B cell (primary cell): ENCODE data around the gene SDK2. TPM values are rescaled to one million over a fixed set of nuclear protein-coding genes. Genes with fewer than 3 reads are reported as not detected.

Source experiments
- ATAC-seq: fragments of 200-7000 bp; cut with Tn5 transposase; one replicate; pipeline ENCODE4 v1.10.0; 2021; ENCODE audit warnings: low read depth, mild to moderate bottlenecking, moderate number of reproducible peaks, moderate library complexity
- CTCF ChIA-PET: fragments of 350-600 bp; sonication (Branson Sonifier 250); formaldehyde crosslinking; loops from one replicate; lab custom pipeline; 2021; ENCODE audit warnings: antibody characterized with exemption, inconsistent platforms; lab: Charles Lee
- POLR2A ChIA-PET: fragments of 350-600 bp; sonication (Branson Sonifier 250); formaldehyde crosslinking; loops from one replicate; lab custom pipeline; 2021; ENCODE audit warnings: antibody characterized with exemption; lab: Charles Lee
- DNase-seq: peaks from one replicate; pipeline ENCODE4 v3.0.0; 2013
- H2AFZ ChIP-seq: 2 replicates; pipeline ENCODE4 v1.6.1; 2012; ENCODE audit warnings: mild to moderate bottlenecking, low read depth, low read length; ENCODE audit not compliant: insufficient read depth, poor library complexity, severe bottlenecking
- H3K27ac ChIP-seq, 2 donors: 1 replicate in 1 of 2; 2 replicates in 1 of 2; pipeline ENCODE4 v1.5.1; 2012 to 2013; ENCODE audit warnings: low read length in 2 of 2, mild to moderate bottlenecking in 2 of 2, moderate library complexity in 1 of 2
- H3K27me3 ChIP-seq, 4 experiments: fragments of 200-600 bp in 1 of 4; sonication (generic) in 1 of 4; replicated peaks in 1 of 4; 1 replicate in 2 of 4; 2 replicates in 2 of 4; pipeline versions ENCODE4 v1.6.1 to v1.7.0; 2013 to 2016; ENCODE audit warnings: low read length in 3 of 4, mild to moderate bottlenecking in 2 of 4, mixed read lengths in 1 of 4, moderate library complexity in 1 of 4; ENCODE audit not compliant: insufficient read depth in 4 of 4, control insufficient read depth in 3 of 4; ENCODE audit errors: control extremely low read depth in 1 of 4
- H3K36me3 ChIP-seq, 2 experiments: replicated peaks in 1 of 2; 1 replicate in 1 of 2; 2 replicates in 1 of 2; pipeline versions ENCODE4 v1.6.1 to v1.7.1; 2013; ENCODE audit warnings: low read length in 1 of 2; ENCODE audit not compliant: insufficient read depth in 2 of 2, control insufficient read depth in 1 of 2; ENCODE audit errors: control extremely low read depth in 1 of 2, extremely low read depth in 1 of 2
- H3K4me1 ChIP-seq, 2 donors: fragments of 200-600 bp in 1 of 2; sonication (generic) in 1 of 2; 1 replicate in 1 of 2; 2 replicates in 1 of 2; pipeline versions ENCODE4 v1.5.1 to v1.6.1; 2013 to 2017; ENCODE audit warnings: low read length in 2 of 2; ENCODE audit not compliant: control insufficient read depth in 2 of 2, insufficient read depth in 2 of 2
- H3K4me2 ChIP-seq: replicated peaks from 2 replicates; pipeline ENCODE3; 2012; ENCODE audit warnings: mild to moderate bottlenecking, low read depth, low read length; ENCODE audit not compliant: poor library complexity, severe bottlenecking
- H3K4me3 ChIP-seq, 5 experiments: fragments of 200-600 bp in 1 of 5; sonication (generic) in 1 of 5; 1 replicate in 3 of 5; 2 replicates in 2 of 5; pipeline versions ENCODE4 v1.5.1 to v1.7.0; 2011 to 2016; ENCODE audit warnings: low read length in 4 of 5, mild to moderate bottlenecking in 4 of 5, low read depth in 2 of 5, control low read depth in 1 of 5, moderate library complexity in 1 of 5; ENCODE audit not compliant: insufficient read depth in 1 of 5; ENCODE audit errors: control extremely low read depth in 1 of 5, extremely low read depth in 1 of 5
- H3K79me2 ChIP-seq: fragments of 200-600 bp; sonication (generic); one replicate; pipeline ENCODE4 v1.6.0; 2016; ENCODE audit warnings: low read length; ENCODE audit not compliant: control insufficient read depth, insufficient read depth
- H3K9ac ChIP-seq: fragments of 200-600 bp; sonication (generic); 2 replicates; pipeline ENCODE4 v1.6.1; 2017; ENCODE audit warnings: mild to moderate bottlenecking, low read length, moderate library complexity
- H3K9me3 ChIP-seq, 3 donors: one replicate each; pipeline versions ENCODE4 v1.6.1 to v1.7.1; 2013; ENCODE audit warnings: low read length in 2 of 3; ENCODE audit not compliant: control insufficient read depth in 2 of 3, insufficient read depth in 1 of 3; ENCODE audit errors: control extremely low read depth in 1 of 3
- H4K20me1 ChIP-seq: 2 replicates; pipeline ENCODE4 v1.6.0; 2012; ENCODE audit warnings: mild to moderate bottlenecking, low read length; ENCODE audit not compliant: insufficient read depth, control insufficient read depth, poor library complexity, severe bottlenecking
- H3K27ac Mint-ChIP-seq: one replicate; pipeline ENCODE4 v1.8.0; 2021; ENCODE audit warnings: mixed read lengths
- H3K27me3 Mint-ChIP-seq: one replicate; pipeline ENCODE4 v1.8.0; 2021; ENCODE audit warnings: mixed read lengths
- H3K4me1 Mint-ChIP-seq: one replicate; pipeline ENCODE4 v1.8.0; 2021; ENCODE audit warnings: mixed read lengths
- H3K4me3 Mint-ChIP-seq: one replicate; pipeline ENCODE4 v1.8.0; 2021; ENCODE audit warnings: mixed read lengths
- H3K9me3 Mint-ChIP-seq: one replicate; pipeline ENCODE4 v1.8.0; 2022; ENCODE audit warnings: mixed read lengths; ENCODE audit not compliant: insufficient read depth
- CTCF ChIP-seq: fragments of 200-600 bp; IDR thresholded peaks from one replicate; pipeline ENCODE4 v1.8.0; 2022; ENCODE audit warnings: antibody characterized with exemption, mild to moderate bottlenecking
- EZH2 ChIP-seq: IDR thresholded peaks from 2 replicates; pipeline ENCODE4 v1.6.1; 2012; ENCODE audit warnings: borderline replicate concordance, low read depth, mild to moderate bottlenecking, moderate library complexity, low read length; ENCODE audit not compliant: insufficient read depth, poor library complexity, severe bottlenecking
- WGBS: methylation state at CpG from one replicate; pipeline ENCODE4 v1.1.5; 2013; ENCODE audit warnings: missing lambda C conversion rate; ENCODE audit not compliant: insufficient coverage; 5-methylcytosine and 5-hydroxymethylcytosine counted together
- intact Hi-C: fragments of 100-400 bp; cut with micrococcal nuclease; formaldehyde crosslinking; loops from one replicate; pipeline ENCODE4 v1.10.0; 2022
- polyA plus RNA-seq: library from polyadenylated mRNA; depleted of rRNA; stranded (reverse); fragments of >200 nt; gene quantifications from 2 replicates; pipeline ENCODE4 v1.2.3, GENCODE V29; 2012
- total RNA-seq, 2 donors: library from RNA; stranded (reverse); fragments of 120-200 nt in 1 of 2; gene quantifications; 1 replicate in 1 of 2; 2 replicates in 1 of 2; pipeline versions ENCODE4 v1.2.3 to v1.2.4, GENCODE V29; 2013 to 2022

Gene SDK2
- total and polyA plus RNA-seq, 2 donors (not counting 1 experiment from before 2014, with no cell fraction given), result 3.2 to 13.0 TPM

- 95% methylated on average over 20 of the region's 20 CpGs for WGBS
- Histone ChIP-seq H4K20me1 (no peaks in the 10 kb centered on the region), H3K79me2 (peaks cover 70% of the 10 kb centered on the region), H3K36me3 (no peaks in the 10 kb centered on the region), H3K9me3 (peaks cover 0 to 18% (median 0%) of the 10 kb centered on the region in 3 donors), H3K27me3 (no peaks in the 10 kb centered on the region), H3K4me1 (peaks cover 0 to 4% of the 10 kb centered on the region in 2 donors), H3K27ac (no peak overlapping the region), H3K4me3 (no peak overlapping the region), H3K9ac (no peak overlapping the region), H3K4me2 (no peak overlapping the region), H2AFZ (no peak overlapping the region)
- Mint-ChIP-seq H3K4me1 (peaks cover 22% of the 10 kb centered on the region), H3K27ac (no peak overlapping the region), H3K27me3 (peaks cover 3% of the 10 kb centered on the region), H3K9me3 (no peaks in the 10 kb centered on the region), H3K4me3 (no peak overlapping the region)
- ChIA-PET POLR2A (no interaction called here), CTCF (interaction anchor here (1.7 kb wide), 1 partner anchor 17 kb away, joined by 3 read pairs; no protein-coding TSS in a partner anchor)
- TF ChIP-seq CTCF (no peak), EZH2 (no peak)
- intact Hi-C loops, result no loop called here
- ATAC-seq, result no peak
- DNase-seq, result no peak
These were observed 40.3 kb downstream of the SDK2 start for GRCh38 chr17:73603971-73604370.

- intact Hi-C loops, result no loop called here
- Histone ChIP-seq H3K4me2 (no peak overlapping the region), H3K4me3 (no peak overlapping the region), H3K4me1 (peaks cover 15 to 27% of the 10 kb centered on the region in 2 donors), H4K20me1 (no peaks in the 10 kb centered on the region), H3K27ac (no peak overlapping the region), H3K27me3 (no peaks in the 10 kb centered on the region), H3K79me2 (peaks cover 78% of the 10 kb centered on the region), H3K36me3 (no peaks in the 10 kb centered on the region), H3K9me3 (peaks cover 0 to 18% (median 0%) of the 10 kb centered on the region in 3 donors), H2AFZ (no peak overlapping the region), H3K9ac (no peak overlapping the region)
- no peak for DNase-seq
- Mint-ChIP-seq H3K4me3 (no peak overlapping the region), H3K9me3 (no peaks in the 10 kb centered on the region), H3K27me3 (no peaks in the 10 kb centered on the region), H3K4me1 (peaks cover 42% of the 10 kb centered on the region), H3K27ac (peak overlapping the region; percentile 6)
- TF ChIP-seq CTCF (no peak), EZH2 (no peak)
- ChIA-PET CTCF (interaction anchor here (1.3 kb wide), 1 partner anchor 111 kb away, joined by 3 read pairs; no protein-coding TSS in a partner anchor), POLR2A (no interaction called here)
- WGBS, result 96% methylated on average over 16 of the region's 16 CpGs
- no peak for ATAC-seq
These were observed 44.0 kb downstream of the SDK2 start for GRCh38 chr17:73600103-73600871.
